DND-41 (cell line): ENCODE measurements around the gene NBEA.

Experiments
- CTCF ChIP-seq: IDR thresholded peaks from 2 replicates; pipeline ENCODE4 v1.5.1; 2012; ENCODE audit warnings: borderline replicate concordance, low read length, moderate library complexity, mild to moderate bottlenecking; ENCODE audit not compliant: poor library complexity, severe bottlenecking; ENCODE audit errors: extremely low read depth
- EZH2 ChIP-seq: IDR thresholded peaks from 3 replicates; pipeline ENCODE4 v1.6.1; 2012; ENCODE audit warnings: borderline replicate concordance, low read depth, mild to moderate bottlenecking, moderate library complexity, low read length, inconsistent platforms; ENCODE audit not compliant: severe bottlenecking

- TF ChIP-seq CTCF (no peak), EZH2 (no peak)
These were observed 391.1 kb downstream of the NBEA start for GRCh38 chr13:35333157-35333556.
